ENCODE data around the gene INO80C.
"Not testable (repeated sequence)": the region's sequence is repeated elsewhere in the genome, so short reads cannot be mapped to it uniquely, and the experiment has no call there.

Gene INO80C

DNA sequence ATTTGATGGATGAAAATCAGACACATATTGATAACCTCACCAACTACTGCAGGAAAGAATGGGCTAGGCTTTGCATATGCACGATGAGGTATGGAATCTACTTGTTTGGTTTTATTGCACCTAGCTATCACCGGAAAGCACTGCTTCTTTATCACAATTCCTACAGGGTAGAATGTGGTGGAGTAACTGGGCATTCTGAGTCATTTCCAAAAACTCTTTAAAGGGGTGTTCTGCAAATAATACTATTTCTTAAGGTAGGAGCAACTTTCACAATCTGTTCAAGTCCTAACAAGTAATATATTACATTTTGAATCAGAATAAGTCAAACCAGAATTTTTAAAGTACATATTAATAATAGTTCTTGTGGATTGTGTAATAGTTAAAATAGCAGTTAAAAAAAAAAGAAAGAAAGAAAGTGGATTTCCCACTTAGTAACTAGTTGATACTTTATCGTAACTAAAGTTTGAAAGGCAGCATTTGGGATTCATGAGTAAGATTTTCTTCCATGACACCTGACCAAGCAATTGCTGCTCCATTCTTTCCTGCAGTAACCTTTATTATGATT lies 40.5 kb downstream of the INO80C start:
- no peak for DNase-seq

DNA sequence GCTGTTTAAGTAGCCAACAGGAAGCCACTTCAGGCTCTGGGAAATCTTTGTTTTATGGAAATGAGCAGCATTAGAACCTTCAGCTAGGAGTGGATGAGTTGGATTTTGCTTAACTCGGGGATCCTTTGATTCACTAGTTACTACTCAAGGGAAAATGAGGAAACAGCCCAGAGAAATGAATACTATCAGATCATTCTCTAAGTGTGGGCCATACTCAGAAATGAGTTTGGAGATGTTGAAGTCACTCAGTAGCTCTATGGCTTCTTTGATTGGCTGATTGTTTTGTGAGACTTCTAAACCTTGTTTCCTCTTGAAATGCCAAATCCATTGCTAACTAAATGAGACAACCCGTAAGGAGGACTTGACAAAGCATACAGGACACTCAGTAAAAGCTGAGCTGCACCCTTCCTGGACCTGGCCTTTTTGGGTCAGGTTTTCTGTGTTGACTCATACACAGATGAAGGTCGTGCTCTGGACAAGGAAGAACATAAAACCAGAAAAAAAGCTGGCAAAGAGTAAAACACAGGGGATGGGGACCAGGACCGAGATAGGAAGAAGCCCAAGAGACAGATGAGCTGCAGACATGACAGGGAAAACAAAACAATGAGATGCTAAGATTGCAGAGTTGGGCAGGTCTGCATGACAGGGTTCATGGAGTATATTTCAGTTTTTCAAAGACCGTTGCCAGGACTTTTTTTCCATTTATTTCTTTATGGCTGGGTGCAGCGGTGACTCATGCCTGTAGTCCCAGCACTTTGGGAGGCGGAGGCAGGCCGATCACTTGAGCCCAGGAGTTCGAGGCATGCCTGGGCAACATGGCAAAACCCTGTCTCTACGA lies 41.6 kb downstream of the INO80C start:
- no peak for DNase-seq

DNA sequence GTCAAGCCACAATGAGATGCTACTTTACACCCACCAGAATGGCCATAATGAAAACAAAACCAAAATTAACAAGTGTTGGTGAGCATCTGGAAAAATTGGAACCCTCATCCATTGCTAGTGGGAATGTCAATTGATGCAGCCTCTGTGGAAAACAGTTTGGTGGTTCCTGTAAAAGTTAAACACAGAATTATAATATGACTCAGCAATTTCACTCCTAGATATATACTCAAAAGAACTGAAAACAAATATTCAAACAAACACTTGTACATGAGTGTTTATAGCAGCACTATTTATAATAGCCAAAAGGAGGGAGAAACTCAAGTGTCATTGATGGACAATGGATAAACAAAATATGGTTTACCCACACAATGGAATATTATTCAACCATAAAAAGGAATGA lies 43.0 kb downstream of the INO80C start:
- DNase-seq, result no peak

DNA sequence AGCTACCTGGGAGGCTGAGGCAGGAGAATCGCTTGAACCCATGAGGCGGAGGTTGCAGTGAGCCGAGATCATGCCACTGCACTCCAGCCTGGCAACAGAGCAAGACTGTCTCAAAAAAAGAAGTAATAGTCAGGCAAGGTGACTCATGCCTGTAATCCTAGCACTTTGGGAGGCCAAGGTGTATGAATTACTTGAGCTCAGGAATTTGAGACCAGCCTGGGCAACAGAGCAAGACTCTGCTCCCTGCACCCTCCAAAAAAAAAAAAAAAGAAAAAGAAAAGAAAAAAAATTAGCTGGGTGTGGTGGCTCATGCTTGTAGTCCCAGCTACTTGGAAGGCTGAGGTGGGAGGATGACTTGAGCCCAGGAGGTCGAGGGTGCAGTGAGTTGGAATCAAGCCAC lies 44.7 kb downstream of the INO80C start:
- not testable (repeated sequence) for DNase-seq

DNA sequence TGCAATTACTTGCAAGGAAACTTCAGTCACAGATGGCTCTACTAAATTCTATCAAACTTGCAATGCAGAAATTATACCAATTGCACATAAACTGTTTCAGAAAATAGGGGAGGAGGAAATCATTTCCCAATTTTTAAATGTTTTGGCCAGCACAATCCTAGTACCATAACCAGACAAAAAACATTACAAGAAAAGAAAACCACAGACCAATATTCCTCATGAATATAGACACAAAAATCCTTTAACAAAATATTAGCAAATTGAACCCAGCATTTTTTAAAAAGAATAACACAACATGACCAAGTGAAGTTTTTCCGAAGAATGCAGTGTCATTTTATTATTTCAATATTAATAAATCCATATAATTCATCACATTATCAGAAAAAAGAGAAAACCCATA lies 45.8 kb downstream of the INO80C start:
- DNase-seq, result no peak

DNA sequence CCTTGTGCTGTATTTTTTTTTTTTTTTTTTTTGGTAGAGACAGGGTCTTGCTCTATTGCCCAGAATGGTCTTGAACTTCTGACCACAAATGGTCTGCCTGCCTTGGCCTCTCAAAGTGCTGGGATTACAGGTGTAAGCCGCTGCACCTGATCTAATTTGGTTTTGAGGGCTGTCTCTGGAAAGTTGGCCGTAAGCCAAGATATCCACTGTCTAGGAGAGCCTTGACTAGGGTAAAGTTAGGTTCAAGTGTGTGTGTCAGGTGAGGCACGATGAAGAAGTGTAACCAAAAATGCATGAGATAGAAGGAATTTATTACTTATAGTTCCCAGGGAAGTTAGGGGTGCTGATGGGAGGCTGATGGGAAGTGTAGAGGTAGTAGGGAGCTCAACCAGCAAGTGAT lies 46.7 kb downstream of the INO80C start:
- no peak for DNase-seq

DNA sequence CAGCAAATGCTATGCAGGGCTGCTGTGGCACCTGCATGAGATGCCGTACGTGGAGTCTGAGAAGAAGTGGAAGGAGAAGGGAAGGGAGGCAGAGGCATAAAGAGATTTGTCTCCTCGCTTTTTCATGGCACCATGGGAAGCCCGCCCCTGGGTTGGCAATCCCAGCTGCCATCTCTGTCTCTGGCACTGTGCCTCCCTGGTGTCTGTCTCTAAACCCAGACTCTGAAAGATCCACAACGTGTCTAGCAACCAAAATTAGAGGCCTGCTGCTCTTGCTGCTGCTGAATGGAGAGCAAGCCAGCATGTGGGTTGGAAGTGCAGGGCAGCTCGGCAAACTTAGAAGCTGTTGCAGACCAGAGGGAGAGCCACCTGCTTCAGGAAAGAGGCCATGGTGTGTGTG lies 53.1 kb downstream of the INO80C start:
- DNase-seq, result no peak

DNA sequence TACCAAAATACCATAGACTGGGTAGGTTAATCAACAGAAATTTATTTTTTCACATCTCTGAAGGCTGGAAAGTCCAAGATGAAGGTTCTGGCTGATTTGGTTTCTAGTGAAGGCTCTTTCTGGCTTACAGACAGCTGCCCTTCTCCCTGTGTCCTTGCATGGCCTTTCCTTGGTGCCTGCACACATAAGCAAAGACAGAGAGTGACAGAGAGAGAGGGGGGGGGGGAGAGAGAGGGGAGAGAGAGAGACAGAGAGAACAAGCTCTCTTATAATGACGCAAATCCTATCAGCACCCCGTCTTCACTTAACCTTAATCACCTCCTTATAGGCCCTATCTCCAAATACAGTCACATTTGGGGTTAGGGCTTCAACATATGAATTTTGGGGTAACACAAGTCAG lies 53.9 kb downstream of the INO80C start:
- no peak for DNase-seq

DNA sequence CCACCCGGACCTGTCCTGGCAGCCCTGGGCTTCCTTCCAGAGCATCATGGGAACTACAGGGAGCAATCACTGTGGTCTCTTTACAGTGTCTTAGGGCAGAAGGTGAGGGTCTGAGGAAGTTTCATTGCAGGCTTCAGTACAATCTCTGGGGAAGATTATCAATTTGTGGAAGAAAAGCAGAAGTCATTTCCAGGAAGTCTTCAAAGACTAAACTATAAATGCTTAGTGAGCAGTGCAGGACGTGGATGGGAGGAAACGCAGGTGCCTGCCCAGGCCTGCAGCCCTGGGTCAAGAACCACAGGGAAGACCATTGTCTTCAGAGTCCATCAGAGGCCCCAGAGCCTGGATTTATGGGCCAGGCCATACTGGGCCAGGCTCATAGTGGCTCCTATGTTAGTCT lies 54.3 kb downstream of the INO80C start:
- DNase-seq, result no peak

DNA sequence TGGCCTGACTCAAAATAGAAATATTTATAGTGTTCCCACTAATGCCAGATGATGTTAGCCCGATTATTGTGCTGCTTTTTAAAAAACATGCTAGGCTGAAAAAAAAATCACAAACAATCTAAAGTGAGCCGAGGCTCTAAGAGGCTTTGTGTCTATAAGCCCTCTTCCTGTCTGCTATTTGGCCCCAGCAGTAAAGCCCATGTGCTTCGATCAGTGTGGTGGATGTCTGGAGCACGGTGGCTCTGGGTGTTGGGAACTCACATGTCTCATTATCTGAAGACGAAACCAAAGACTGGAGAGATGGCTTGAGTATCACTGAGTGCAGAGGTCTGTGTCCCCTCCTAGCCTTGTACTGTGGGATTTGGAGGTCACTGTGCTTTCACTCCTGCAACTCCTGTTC lies 55.1 kb downstream of the INO80C start:
- DNase-seq, result no peak

DNA sequence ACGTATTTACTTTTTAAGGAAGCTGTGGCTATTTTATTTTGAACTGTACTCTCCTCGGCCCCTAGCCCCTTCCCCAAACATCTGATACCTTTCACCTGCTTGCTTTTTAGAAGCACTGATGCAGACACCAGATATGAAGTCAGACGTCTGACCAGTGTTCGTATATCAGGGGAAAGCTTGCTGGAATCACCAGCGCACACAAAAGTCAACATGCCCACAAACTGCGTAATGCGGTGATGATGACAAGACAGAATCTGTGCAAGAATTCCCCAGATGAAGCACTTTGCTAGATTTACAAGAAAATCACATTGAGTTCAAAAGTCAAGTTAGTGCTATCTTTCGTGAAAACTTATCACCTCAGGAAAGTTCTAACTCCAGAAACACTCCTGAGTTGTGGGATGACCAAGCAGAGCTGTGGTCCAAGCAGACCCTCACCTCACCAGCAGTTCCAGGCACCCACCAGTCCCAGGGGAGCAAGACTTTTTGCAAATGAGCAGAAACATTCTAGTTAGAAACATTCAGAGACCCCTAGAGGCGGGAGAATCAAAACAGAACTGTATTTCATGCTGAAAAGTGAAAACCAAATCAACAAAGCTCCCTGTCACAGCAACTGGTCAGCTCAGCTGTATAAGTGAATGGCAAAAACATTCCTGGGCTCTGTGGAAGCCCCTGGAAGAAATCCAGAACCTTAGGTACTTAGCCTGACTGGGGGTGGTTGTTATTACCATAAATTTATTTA lies 55.7 kb downstream of the INO80C start:
- no peak for DNase-seq

DNA sequence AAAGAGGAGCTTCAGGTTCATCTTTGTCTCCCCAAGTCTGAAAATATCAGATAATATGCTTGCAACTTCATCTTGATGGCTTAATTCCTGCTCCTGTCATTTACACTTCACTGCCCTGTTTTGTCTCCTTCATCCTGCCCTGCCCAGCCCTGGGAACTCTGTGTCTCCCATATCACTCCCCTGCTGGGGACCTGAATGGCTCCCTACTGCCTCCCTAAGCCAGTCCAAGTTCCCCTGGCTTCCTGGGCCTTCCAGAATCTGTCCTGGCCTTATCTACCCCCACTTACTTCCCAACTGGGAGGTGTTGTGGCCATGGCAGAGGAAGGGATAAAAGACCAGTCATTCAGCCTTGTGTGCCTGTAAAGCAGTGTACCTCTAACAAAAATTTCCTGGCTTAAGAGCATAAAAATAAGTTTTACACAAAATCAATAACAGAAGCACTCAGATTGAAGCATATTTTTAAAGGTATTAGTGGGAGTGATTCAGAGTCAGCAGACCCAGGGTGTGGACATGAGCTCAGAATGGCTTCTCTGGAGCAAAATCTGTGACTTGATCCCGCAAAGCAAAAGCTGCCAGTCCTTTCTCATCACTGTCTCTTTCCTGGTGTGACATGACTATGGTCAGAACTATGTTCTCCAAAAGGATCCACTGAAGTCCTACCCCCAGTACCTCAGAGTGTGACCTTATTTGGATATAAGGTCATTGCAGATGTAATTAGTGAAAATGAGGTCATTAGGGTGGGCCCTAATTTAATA lies 59.1 kb downstream of the INO80C start:
- no peak for DNase-seq

DNA sequence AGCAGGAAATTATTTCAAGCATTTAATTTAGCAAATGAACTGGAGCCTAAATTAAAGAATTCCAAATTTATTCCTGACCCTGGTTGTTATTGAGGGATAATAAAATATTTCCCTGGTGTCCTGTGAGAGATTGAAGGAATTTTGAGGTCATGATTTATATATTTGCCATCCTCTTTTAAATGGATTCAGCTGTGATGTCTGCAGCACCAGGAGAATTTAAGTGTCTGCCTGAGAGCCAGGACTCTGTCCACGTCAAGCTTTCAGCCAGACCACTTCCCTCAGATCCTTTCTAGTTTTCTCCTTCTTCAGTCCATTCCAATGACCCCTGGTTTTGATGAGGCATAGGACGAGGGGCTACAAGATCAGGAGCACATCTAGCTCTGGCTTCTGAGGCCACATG lies 59.9 kb downstream of the INO80C start:
- DNase-seq, result no peak

DNA sequence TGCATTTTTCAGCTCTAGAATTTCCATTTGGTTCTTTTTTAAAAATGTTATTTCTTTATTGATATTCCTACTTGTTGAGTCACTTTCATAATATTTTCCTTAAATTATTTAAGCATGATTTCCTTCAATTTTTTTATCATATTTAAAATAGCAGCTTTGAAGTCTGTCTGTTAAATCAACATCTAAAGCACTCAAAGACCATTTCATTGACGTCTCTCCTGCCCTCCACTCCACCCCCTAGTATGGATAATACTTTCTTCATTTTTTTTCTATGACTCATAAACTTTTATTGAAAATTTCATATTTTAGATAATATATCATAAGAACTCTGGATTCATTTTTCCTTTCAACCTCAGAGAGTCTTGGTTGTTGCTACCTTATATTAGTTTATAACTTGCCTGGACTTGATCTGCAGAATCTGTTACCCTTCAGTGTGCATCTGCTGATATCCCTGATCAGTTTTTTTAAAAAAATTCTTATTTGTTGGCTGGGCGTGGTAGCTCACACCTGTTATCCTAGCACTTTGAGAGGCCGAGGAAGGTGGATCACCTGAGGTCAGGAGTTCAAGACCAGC lies 61.6 kb downstream of the INO80C start:
- no peak for DNase-seq

DNA sequence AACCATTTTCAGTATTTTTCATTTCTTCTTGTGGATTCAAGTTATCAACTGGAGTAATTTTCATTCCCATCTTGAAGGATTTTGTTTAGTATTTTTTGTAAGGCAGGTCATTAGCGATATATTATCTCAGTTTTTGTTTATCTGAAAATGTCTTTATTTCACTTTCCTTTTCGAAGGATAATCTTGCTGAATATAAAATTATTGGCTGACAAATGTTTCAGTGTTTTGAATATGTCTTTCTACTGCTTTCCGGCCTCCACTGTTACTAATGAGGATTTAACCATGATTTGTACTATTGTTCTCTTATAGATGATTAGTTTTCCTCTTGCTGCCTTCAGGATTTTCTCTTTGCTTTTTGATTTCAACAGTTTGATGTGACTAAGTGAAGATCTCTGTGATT lies 62.4 kb downstream of the INO80C start:
- no peak for DNase-seq

DNA sequence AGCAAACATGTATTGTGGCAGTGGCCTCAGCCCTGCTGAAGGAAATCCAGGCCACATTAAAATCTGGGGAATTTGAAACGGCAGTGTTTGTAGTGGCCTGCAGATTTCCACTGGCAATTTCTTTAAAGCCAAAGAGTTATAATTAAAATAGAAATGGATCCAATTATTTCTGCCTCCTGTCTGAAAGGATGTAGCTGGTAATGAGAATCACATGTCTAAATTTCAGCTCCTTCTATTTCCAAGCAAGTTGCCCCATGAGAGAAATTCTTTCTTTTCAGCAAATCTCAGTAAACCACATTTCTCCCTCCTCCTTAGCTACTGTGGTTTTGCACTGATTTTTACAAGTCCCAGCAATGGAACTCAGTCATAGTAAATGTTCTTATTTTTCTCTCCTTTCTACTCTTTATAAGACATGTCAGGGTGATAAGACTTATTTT lies 65.2 kb downstream of the INO80C start:
- DNase-seq, result no peak

DNA sequence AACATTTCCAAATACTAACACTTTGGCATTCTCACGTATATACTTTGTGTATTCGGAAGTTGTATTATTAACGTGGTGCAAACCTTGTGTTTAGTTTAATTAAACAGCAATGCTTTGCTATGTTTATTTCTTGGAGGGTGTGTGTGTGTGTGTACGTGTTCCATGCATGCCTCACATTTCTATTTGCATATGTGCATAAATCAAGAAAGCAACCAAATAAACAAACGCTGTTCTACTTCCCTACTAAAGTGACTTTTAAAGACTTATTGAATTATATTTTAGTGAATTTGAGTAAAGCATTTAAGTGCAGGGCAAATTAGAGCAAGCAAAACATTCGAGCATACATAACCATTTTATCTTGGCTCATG lies 66.4 kb downstream of the INO80C start:
- no peak for DNase-seq

DNA sequence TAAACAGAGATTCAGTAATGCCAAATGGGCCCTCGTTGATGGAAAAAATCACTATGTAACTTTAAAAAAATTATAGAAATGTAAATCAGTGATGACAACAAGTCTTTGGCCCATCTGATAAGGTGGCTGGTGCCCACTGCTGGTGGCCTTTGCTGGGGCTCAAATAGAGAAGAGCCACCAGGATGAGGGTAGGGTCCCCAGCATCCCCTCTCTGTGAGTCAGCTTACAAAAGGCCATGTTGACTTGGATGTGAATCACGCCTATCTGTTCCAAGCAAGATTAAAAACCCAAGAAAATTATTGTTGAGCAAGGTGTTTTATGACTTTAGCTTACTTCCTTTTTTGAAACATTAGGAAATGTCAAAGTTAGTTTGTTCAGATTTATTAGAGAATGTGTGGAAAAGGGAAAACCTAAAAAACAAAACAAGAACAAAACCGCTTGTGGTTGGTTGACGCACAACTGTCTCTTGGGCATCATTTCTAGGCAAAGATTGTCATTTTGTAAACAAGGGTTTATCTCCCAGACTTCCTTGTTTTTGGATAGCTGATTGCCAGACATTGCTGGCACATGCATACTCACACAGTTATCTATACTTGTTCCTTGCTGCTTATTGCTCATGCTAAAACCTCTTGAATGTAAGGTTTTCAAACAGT lies 66.9 kb downstream of the INO80C start:
- DNase-seq, result no peak

DNA sequence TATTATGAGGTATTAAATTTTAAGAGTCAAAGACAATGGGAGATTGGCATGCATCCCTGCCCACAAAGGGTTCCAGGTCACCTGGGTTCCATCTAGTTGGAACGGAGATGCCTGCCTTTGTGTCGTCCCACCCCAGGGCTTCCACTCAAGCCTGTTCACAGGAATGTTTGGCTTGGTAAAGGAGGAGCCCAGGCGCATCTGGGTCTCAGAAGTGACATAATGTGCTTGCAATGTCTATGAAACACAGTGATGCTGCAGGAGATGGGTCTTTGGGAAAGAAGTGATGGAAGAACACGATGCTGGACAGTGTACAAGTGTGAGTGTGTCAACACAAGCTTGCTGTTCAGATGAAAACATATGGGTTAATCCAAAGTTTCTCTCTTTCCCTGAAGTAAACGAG lies 71.0 kb downstream of the INO80C start:
- no peak for DNase-seq

DNA sequence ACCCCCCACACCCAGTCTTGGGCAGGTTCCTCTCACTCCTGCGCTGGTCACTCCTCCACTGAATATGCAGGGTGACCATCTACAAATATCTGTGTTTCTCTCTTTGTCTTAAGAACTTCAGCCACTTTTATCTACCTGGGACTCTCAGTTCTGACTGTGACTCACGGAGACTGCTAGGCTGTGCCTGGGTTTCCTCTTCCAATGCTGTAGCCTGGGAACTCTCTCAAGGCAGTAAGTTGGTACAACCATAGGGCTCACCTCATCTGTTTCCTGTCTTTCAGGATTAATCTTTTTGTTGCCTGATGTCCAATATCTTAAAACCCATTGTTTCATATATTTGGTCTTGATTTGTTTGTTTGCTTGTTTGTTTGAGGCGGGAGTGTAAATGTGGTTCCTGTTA lies 73.4 kb downstream of the INO80C start:
- no peak for DNase-seq

DNA sequence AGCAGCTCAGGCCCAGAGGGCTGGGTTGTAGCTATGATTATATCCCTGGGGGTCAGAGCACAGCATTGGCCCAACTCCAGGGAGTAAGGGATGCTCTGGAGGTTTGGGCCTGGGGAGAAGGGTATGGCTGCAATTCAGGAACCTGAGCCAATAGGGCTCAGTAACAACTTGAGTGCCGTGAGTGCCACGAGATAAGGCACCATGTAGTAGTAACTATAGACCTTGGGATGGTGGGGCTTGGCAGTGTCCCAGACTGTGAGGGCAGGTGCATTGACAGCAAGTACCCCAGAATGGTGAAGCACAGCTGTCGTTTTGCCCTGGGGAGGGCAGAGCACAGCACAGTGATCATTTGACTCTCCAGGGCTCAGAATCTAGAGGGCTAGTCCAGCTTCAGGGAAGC lies 75.5 kb downstream of the INO80C start:
- no peak for DNase-seq

DNA sequence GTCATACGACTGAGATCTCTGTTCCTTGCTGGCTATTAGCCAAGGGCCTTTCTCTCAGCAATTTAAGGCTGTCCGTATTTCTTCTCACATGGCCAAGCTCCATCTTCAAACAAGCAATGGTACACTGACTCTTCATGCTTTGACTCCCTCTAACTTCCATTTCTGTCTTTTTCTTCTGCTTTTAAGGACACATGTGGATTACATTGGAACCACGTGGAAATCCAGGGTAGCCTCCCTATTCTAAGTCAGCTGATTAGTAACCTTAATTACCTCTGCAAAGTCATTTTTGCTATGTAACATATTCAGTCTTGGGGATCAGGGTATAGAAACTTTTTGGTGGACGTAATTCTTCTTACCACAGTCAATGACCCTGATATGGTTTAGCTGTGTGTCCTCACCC lies 79.2 kb downstream of the INO80C start:
- no peak for DNase-seq
